ENCODE data around the gene YKT6. TPM values are rescaled to one million over a fixed set of nuclear protein-coding genes. Genes with fewer than 3 reads are reported as not detected.

YKT6 gene
- total and polyA plus RNA-seq, 2 of the 8 experiments (the other 6 are each of a cell fraction or from before 2014, with no cell fraction given), result 75.3 to 103 TPM

DNA sequence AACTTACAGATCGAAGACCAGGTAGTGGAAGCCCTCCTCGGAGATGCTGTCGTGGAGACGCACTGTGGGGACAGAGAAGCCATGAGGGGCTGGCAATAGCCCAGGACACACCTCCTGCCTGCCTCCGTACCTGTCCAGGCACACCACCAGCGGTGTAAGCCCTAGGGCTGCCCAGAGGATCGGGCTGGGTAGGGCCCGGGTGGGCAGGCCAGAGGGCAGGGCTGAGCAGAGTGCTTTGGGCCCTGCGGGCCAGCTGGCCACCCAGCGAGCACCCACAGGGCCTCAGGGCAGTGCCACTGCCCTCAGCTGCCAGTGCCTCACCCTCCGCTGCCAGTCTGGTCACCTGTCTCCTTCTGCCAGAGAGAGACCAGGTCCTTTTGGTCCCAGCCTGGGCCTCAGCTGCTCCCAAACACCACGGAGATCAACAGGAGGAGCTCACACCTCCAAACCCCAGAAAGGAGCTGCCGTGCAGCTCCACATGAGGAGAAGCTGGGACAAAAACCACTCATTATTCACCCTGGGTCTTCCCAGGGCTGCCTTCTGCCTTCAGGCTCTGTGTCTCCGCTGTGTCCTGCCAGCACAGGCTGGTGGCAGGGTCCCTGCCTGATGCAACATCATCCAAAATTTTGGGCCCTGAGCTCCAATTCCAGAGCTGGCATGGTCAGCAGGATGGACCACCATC, 58.2 kb downstream of the YKT6 start (continued):
- no peak for TF ChIP-seq MAX (IDR thresholded peaks at IDR 0.05)
- TF ChIP-seq ATF3 (IDR thresholded peaks at IDR 0.05; ENCODE audit: insufficient read depth, low read depth, low read length), result no peak
- TF ChIP-seq TAF1 (IDR thresholded peaks at IDR 0.05; ENCODE audit: low read depth, low read length), result no peak
- no peak for TF ChIP-seq SIX5 (IDR thresholded peaks at IDR 0.05; ENCODE audit: low read depth, low read length)
- TF ChIP-seq E2F6 (IDR thresholded peaks at IDR 0.05), result no peak
- no peak for TF ChIP-seq ATF2 (IDR thresholded peaks at IDR 0.05; ENCODE audit: low read length)
- TF ChIP-seq BRCA1 (IDR thresholded peaks at IDR 0.05; ENCODE audit: low read depth, low read length), result no peak
- no peak for TF ChIP-seq TEAD4 (IDR thresholded peaks at IDR 0.05; ENCODE audit: low read depth, low read length)

Measured in H1 (cell line).